ENCODE data around the gene DNAH14. TPM values are rescaled to one million over a fixed set of nuclear protein-coding genes. Genes with fewer than 3 reads are reported as not detected.

DNAH14 gene
- total and polyA plus RNA-seq, 2 of the 8 experiments (the other 6 are each of a cell fraction or from before 2014, with no cell fraction given), result 8.4 to 40.7 TPM

- peaks cover 0 to 4% (median 0%) of the 10 kb centered on the region in 4 experiments; a peak in 1 of 8 replicates for H3K36me3 ChIP-seq (ENCODE audit: control insufficient read depth in 2 of 4, insufficient read depth in 4 of 4, low read length in 3 of 4)
- no peak overlapping the region for H2BK20ac ChIP-seq (ENCODE audit: low read length)
- no peak overlapping the region; the same call in 1 of the 2 replicates for H3K27ac ChIP-seq (ENCODE audit: low read depth, low read length)
- H3K18ac ChIP-seq (ENCODE audit: extremely low read depth, low read length), result no peak overlapping the region
- peaks cover 8 to 10% of the 10 kb centered on the region in 2 experiments for H3K9me3 ChIP-seq (ENCODE audit: insufficient read depth in 2 of 2, low read depth in 1 of 2, low read length in 1 of 2)
- H4K20me1 ChIP-seq (replicated peaks in 1 of 2; ENCODE audit: control insufficient read depth in 1 of 2, insufficient read depth in 2 of 2, low read length in 2 of 2), result no peaks in the 10 kb centered on the region
- ChIA-PET CTCF (ENCODE audit: partially characterized antibody) (interaction anchor here (0.6 to 9.8 kb wide), 8 partner anchors 14 to 428 kb away, joined by 3 to 50 read pairs (median 7); no protein-coding TSS in a partner anchor), POLR2A (ENCODE audit: partially characterized antibody) (no interaction called here)
- no peaks in the 10 kb centered on the region for H3K79me1 ChIP-seq (ENCODE audit: low read depth, low read length)
- H4K8ac ChIP-seq (ENCODE audit: extremely low read depth, insufficient read depth, low read length), result no peak overlapping the region
- no peaks in the 10 kb centered on the region for H3K79me2 ChIP-seq (ENCODE audit: control insufficient read depth in 1 of 2, insufficient read depth in 2 of 2, low read length in 2 of 2)
- H4K91ac ChIP-seq (replicated peaks; ENCODE audit: insufficient read length, low read length), result no peak overlapping the region
- H3K23ac ChIP-seq (ENCODE audit: insufficient read length), result no peak overlapping the region
- H3K4ac ChIP-seq (replicated peaks; ENCODE audit: insufficient read length, low read depth, low read length), result no peak overlapping the region
- 0 out of 2 replicates have a peak, but pooled peaks cover 2% of the 10 kb centered on the region for H3K23me2 ChIP-seq (ENCODE audit: low read depth, low read length)
- peak overlapping the region; percentile 43; the same call in 1 of the 2 replicates for H2AFZ ChIP-seq (ENCODE audit: low read length)
- DNase-seq (ENCODE audit: low read depth in 1 of 2, low spot score in 2 of 2) (peak; percentile 47 to 59), FAIRE-seq (peak; percentile 58)
- no peaks in the 10 kb centered on the region for H3K27me3 ChIP-seq (replicated peaks in 1 of 4; ENCODE audit: control insufficient read depth in 3 of 4, extremely low read depth in 1 of 4, insufficient read depth in 3 of 4, low read length in 3 of 4)
- H3K4me3 ChIP-seq (ENCODE audit: extremely low read depth in 1 of 4, insufficient read depth in 2 of 4, low read depth in 3 of 4, low read length in 4 of 4), result peak overlapping the region in 1 of 4 experiments; percentile 45; a peak in 2 of 8 replicates
- H2BK120ac ChIP-seq (replicated peaks; ENCODE audit: low read depth, low read length), result peak overlapping the region; percentile 2
- H2BK15ac ChIP-seq (ENCODE audit: low read length), result no peak overlapping the region
- no peak overlapping the region for H4K5ac ChIP-seq (ENCODE audit: insufficient read length, low read depth, low read length)
- 0 out of 2 replicates have a peak overlapping the region, but pooled peaks have one; percentile 32 for H2BK5ac ChIP-seq (ENCODE audit: low read depth, low read length)
- H3K9ac ChIP-seq (replicated peaks in 1 of 4; ENCODE audit: extremely low read depth in 1 of 4, low read depth in 3 of 4, low read length in 3 of 4), result no peak overlapping the region
- H2AK5ac ChIP-seq (ENCODE audit: low read depth, low read length), result peak overlapping the region; percentile 3
- H3K14ac ChIP-seq (ENCODE audit: insufficient read length), result no peak overlapping the region
- H3K4me2 ChIP-seq (ENCODE audit: insufficient read depth in 1 of 2, low read depth in 2 of 2, low read length in 2 of 2), result peak overlapping the region; percentile 5 to 9; a peak in 2 of 4 replicates
- 38% methylated on average over 8 of the region's 8 CpGs; no CpG with 5 or more reads in 1 of the 2 experiments for WGBS, 2 experiments (ENCODE audit: extremely low coverage in 1 of 2, insufficient coverage in 1 of 2, insufficient read length in 1 of 2, insufficient replicate concordance in 2 of 2, low coverage in 1 of 2, low lambda C conversion rate in 2 of 2, missing lambda C conversion rate in 1 of 2)
- no peak overlapping the region for H3K56ac ChIP-seq (replicated peaks; ENCODE audit: insufficient read length, low read depth, low read length)
- peak overlapping the region; percentile 40; the same call in 1 of the 2 replicates for H2BK12ac ChIP-seq (ENCODE audit: low read depth, low read length)
- H3K4me1 ChIP-seq (replicated peaks in 1 of 4; ENCODE audit: control insufficient read depth in 3 of 4, insufficient read depth in 4 of 4, low read length in 3 of 4), result peaks cover 6 to 21% (median 14%) of the 10 kb centered on the region in 4 experiments; a peak in 5 of 7 replicates
- TF ChIP-seq NANOG (IDR thresholded peaks at IDR 0.05; ENCODE audit: insufficient read depth, low read depth, low read length, poor library complexity, severe bottlenecking) (no peak), SP1 (IDR thresholded peaks at IDR 0.05; ENCODE audit: low read depth, low read length) (peak; percentile 94), GABPA (IDR thresholded peaks at IDR 0.05; ENCODE audit: borderline replicate concordance, insufficient read depth, low read length) (no peak), RAD21 (IDR thresholded peaks at IDR 0.05 in 1 of 2, conservative IDR thresholded peaks at IDR 0.05 in 1 of 2; ENCODE audit: low read depth in 2 of 2, low read length in 2 of 2) (peak in 1 of 2 experiments; percentile 9; a peak in 2 of 4 replicates), SIN3A (conservative IDR thresholded peaks at IDR 0.05 in 1 of 2, IDR thresholded peaks at IDR 0.05 in 1 of 2; ENCODE audit: low read depth in 1 of 2, low read length in 2 of 2) (no peak), SP4 (IDR thresholded peaks at IDR 0.05; ENCODE audit: low read length) (no peak), CHD1 (IDR thresholded peaks at IDR 0.05; ENCODE audit: low read depth, low read length) (no peak), JUN (IDR thresholded peaks at IDR 0.05; ENCODE audit: low read depth, low read length) (no peak), POU5F1 (IDR thresholded peaks at IDR 0.05; ENCODE audit: low read depth, low read length) (no peak), MAX (IDR thresholded peaks at IDR 0.05) (no peak), YY1 (IDR thresholded peaks at IDR 0.05; ENCODE audit: low read depth, low read length) (no peak)
These were observed 48.7 kb upstream of the DNAH14 start for GRCh38 chr1:224880593-224881307.

All from H1 (cell line).